Adipose tissue (tissue), 3 donors: ENCODE data around the gene EXOSC10. TPM values are rescaled to one million over a fixed set of nuclear protein-coding genes. Genes with fewer than 3 reads are reported as not detected.
"Not testable (repeated sequence)": the region's sequence is repeated elsewhere in the genome, so short reads cannot be mapped to it uniquely, and the experiment has no call there.

Experiments used
- H3K27ac ChIP-seq: one replicate; pipeline ENCODE4 v1.5.1; 2013; ENCODE audit warnings: low read depth, low read length
- WGBS, 3 donors: extraction: QIAGEN DNeasy Blood & Tissue Kit; methylation state at CpG; one replicate each; pipeline ENCODE4 v1.1.7; 2013; 5-methylcytosine and 5-hydroxymethylcytosine counted together
- polyA plus RNA-seq, 3 donors: library from polyadenylated mRNA; stranded (reverse); fragments of 200-250 nt; gene quantifications; one replicate each; pipeline ENCODE4 v1.2.3, GENCODE V29; 2013
- donor health status: healthy with polysubstance abuse.
- donor health status: Bipolar disorder and iron deficiency.
- donor health status: healthy.

EXOSC10 gene
- polyA plus RNA-seq, 3 donors, result 21.2 to 31.6 (median 25.1) TPM

DNA sequence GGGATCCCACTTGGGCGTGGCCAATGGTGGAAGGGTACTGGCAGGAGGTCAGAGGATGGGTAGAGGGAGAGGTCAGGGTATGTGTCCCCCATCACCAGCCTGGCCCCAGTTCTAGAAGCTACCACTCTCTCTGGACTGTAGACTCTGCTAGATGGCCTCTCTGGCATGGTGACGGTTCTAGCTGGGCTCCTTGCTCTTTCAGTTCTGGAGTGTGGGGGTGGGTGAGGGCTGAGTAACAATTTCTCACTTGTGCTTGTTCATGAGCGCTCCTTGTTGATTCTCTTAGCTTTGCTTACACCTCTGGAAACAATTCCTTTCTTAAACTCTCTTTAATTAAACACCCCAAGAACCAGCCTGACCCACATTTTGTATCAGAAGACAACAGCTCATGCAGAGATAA lies 25.3 kb upstream of the EXOSC10 start:
- 93% methylated on average over 3 of the region's 3 CpGs for WGBS, 3 donors
- no peak overlapping the region for H3K27ac ChIP-seq

DNA sequence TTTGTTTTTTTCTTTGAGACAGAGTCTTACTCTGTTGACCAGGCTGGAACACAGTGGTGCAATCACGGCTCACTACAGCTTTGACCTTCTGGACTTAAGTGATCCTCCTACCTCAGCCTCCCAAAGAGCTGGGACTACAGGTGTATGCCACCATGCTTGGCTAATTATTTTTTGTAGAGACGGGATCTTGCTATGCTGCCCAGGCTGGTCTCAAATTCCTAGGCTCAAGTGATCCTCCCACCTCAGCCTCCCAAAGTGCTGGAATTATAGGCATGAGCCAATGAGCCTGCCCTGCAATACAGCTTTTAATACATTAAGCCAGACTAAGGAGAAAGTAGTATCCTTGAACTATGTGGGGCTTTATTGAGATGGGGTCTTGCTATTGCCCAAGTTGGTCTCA lies 16.6 kb upstream of the EXOSC10 start:
- 94 to 96% (median 96%) methylated on average over 2 of the region's 2 CpGs for WGBS, 3 donors
- no peak overlapping the region for H3K27ac ChIP-seq

DNA sequence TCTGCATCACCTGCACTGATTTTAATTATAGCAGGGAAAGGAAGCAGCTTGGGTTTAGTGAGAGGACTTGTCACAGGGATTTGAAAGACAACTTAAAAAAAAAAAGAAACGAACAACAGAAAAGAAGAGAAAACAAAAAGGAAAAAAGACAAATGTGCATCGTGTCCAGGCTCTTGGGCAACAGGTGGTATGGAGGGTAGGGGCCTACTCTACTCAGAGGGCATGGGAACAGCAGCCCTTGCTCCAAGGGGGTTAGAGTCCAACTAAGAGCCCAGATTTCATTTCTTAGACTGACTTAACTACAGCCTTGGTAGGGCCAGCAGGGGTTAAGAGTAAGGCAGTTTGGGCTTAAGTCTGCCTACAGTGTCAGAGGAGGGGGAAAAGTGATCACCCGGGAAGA lies 15.3 kb upstream of the EXOSC10 start:
- no peak overlapping the region for H3K27ac ChIP-seq
- WGBS, 3 donors, result 83 to 92% (median 89%) methylated on average over 3 of the region's 3 CpGs

DNA sequence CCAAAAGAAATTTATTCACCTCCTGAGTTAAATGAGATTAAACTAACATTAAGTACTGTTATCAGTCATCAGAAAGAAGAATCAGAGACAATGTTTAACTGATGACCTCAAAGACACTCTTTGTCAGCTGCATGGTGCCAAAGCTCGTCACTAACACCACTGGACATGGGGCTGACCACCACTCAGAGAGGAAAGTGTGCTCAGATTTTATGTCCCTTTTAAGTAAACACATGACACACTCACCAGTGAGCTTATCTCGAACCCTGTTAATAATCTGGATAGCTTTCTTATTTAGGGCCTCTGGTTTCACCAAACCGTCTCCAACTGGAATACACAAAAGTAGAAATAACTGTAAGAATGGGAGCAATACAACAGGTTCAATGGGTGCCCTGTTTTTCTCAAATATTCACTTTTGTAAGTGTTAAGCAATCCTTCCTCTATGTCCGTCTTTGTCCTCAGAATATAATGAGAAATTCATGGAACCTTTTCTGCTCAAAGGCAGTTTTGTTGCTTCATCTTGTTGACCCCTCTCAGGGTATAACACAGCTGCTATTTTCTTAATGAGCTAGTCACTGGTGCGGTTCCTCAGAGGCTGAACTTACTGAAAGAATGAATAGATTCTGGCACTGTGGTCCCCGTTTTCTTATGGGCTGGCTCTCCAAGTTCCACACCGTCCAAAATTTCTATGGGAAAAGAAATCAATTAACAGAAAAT lies 9.5 kb upstream of the EXOSC10 start:
- WGBS, 3 donors, result 79 to 86% (median 83%) methylated on average over 7 of the region's 7 CpGs

DNA sequence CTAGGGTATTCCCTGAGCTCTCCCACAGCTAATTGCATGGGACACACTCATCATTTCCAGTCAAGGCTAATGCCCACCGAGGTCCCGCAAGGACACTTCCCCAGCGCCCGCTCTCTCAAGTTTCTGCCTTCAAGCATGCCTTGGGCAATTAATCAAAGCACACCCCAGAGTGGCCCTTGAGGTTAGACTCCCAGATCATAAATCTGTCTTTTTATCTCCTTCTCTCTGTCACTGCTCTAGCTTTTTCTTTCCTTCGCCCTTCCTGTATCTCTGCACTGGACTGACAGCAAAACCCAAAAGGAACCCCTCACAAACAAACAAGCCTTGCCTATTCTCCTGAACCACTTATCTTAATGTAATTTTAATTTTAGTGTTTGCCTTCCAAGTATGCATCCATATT lies 7.9 kb upstream of the EXOSC10 start:
- no peak overlapping the region for H3K27ac ChIP-seq
- 73 to 96% (median 95%) methylated on average over 5 of the region's 5 CpGs for WGBS, 3 donors

More for the DNA sequence above, 9.5 kb upstream of the EXOSC10 start:
- no peak overlapping the region for H3K27ac ChIP-seq

DNA sequence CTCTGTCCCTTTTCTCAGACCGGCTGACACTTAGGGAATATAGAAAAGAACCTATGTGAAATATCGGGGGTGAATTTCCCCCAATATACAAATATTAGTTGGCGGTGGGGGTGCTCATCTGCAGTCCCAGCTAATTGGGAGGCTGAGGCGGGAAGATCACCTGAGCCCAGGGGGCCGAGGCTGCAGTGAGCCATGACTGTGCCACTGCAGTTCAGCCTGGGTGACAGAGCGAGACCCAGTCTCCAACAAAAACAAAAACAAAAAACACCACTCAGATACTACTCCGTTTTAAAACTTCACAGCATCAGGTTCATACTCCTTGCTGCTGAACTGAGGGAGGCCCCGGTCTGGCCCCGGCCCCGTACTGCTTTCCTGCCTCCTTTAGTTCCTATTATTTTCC lies 5.9 kb upstream of the EXOSC10 start:
- WGBS, 3 donors, result 94 to 96% (median 94%) methylated on average over 10 of the region's 10 CpGs
- no peak overlapping the region for H3K27ac ChIP-seq

DNA sequence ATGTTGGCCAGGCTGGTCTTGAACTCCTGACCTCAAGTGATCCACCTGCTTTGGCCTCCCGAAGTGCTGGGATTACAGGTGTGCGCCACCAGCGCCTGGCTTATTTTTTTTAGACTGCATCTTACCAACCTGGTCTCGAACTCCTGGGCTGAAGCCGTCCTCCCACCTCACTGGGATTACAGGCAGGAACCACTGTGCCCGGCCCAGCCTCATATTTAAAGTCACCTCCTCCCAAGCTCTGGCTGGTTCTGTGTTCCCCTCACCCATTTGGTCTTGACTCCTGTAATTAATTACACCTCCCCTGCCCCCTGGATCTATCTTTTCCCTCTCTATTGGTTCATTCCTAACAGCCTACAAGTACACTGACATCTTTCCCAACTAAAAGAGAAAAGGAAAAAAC lies 1.7 kb upstream of the EXOSC10 start:
- H3K27ac ChIP-seq, result no peak overlapping the region
- WGBS, 3 donors, result 90 to 93% (median 91%) methylated on average over 6 of the region's 6 CpGs

DNA sequence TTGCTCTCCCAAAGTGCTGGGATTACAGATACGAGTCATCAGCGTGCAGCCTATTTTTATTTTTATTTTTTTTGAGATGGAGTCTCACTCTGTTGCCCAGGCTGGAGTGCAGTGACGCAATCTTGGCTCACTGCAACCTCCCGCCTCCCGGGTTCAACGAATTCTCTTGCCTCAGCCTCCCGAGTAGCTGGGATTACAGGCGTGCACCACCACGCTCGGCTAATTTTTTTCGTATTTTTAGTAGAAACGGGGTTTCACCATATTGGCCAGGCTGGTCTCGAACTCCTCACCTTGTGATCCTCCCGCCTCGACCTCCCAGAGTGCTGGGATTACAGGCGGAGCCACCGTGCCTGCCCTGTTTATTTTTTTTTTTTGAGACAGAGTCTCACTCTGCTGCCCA lies 1.1 kb upstream of the EXOSC10 start:
- H3K27ac ChIP-seq, result not testable (repeated sequence)
- WGBS, 3 donors, result 95 to 97% (median 95%) methylated on average over 17 of the region's 17 CpGs

DNA sequence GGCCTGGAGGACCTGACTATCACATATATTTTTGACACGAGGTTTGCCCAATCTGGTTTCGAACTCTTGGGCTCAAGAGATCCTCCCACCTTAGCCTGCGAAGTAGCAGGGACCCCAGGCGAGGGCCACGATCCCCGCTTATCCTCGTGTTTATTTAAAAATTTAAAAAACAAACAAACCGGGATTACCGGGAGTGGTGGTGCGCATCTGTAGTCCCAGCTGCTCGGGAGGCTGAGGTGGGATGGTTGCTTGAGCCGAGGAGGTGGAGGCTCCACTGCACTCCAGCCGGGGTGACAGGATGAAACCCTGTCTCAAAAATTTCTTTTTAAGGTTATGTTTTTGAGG lies 452 bp upstream of the EXOSC10 start:
- 32 to 58% (median 52%) methylated on average over 13 of the region's 13 CpGs for WGBS, 3 donors
- H3K27ac ChIP-seq, result no peak overlapping the region

DNA sequence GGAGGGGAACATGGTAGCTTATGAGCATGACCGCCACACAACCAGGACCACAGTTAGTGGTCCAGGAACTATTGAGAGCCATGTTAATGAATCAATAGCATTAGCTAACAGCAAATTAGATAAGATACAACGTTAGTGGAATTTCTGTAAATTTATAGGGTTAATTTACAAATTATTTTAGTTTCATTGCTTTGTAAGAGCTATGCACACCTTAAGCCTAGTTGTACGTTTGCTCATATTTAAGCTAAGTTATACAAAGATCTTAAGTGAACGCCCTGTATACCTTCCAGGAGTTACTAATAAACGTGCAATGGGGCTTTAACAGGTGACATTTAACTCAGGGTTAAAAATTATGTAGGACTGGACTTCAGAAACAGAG lies 749 bp downstream of the EXOSC10 start:
- 12 to 18% (median 14%) methylated on average over 5 of the region's 5 CpGs for WGBS, 3 donors
- no peak overlapping the region for H3K27ac ChIP-seq

DNA sequence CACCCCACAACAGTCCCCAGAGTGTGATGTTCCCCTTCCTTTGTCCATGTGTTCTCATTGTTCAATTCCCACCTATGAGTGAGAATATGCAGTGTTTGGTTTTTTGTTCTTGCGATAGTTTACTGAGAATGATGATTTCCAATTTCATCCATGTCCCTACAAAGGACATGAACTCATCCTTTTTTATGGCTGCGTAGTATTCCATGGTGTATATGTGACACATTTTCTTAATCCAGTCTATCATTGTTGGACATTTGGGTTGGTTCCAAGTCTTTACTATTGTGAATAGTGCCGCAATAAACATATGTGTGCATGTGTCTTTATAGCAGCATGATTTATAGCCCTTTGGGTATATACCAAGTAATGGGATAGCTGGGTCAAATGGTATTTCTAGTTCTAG lies 15.9 kb downstream of the EXOSC10 start:
- 88 to 100% (median 95%) methylated on average over 2 of the region's 3 CpGs for WGBS, 3 donors
- H3K27ac ChIP-seq, result not testable (repeated sequence)

DNA sequence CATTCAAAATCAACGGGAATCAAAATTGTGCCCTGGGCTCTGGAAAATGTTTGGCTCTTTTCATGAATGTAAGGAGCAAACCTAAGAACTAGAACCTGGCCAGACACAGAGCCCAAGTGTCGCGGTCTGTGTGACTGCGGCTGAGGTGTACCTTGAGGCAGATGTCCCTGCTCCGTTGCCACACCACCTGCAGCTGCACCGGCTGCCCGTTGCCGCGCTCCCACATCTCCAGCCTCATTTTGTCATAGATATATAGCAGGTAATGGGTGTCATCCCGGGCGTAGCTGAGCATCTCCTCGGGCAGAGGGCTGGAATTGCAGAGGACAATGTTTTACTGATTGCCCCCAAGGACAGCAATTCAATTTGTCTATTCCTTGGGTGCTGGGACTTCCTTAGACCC lies 18.7 kb downstream of the EXOSC10 start:
- 85 to 89% (median 86%) methylated on average over 12 of the region's 12 CpGs for WGBS, 3 donors
- no peak overlapping the region for H3K27ac ChIP-seq

DNA sequence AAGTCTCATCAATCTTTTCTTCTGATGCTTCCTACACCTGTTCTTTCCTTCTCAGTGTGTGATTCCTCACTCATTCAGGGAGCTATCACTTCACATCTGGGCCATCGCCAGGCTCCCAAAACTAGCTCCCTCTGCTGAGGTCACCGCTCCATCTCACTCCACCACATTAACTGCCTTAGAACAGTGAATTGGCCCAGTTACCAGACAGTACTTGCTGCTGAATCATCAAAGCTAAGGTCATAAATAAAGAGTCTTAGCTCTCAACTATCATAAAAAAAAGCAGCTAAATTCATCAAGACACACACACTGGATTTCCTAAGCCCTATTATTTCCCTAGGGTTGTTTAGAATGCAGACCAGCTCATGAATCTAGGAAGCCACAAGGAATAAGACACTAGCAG lies 21.0 kb downstream of the EXOSC10 start:
- H3K27ac ChIP-seq, result no peak overlapping the region
- 91 to 98% (median 92%) methylated on average over 2 of the region's 2 CpGs for WGBS, 3 donors

DNA sequence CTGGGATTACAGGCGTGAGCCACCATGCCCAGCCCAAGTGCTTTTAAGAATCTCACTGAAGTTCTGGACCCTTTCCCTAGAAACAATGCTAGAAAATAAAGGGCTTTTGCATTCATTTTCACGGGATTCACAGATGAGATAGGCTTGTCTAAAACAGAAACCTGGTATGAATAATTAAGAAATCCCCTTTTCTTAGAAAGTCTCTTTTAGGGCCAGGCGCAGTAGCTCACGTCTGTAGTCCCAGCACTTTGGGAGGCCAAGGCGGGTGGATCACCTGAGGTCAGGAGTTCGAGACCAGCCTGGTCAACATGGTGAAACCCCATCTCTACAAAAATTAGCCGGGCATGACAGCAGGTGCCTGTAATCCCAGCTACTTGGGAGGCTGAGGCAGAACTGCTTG lies 26.3 kb downstream of the EXOSC10 start:
- 90 to 94% (median 90%) methylated on average over 7 of the region's 7 CpGs for WGBS, 3 donors
- not testable (repeated sequence) for H3K27ac ChIP-seq

DNA sequence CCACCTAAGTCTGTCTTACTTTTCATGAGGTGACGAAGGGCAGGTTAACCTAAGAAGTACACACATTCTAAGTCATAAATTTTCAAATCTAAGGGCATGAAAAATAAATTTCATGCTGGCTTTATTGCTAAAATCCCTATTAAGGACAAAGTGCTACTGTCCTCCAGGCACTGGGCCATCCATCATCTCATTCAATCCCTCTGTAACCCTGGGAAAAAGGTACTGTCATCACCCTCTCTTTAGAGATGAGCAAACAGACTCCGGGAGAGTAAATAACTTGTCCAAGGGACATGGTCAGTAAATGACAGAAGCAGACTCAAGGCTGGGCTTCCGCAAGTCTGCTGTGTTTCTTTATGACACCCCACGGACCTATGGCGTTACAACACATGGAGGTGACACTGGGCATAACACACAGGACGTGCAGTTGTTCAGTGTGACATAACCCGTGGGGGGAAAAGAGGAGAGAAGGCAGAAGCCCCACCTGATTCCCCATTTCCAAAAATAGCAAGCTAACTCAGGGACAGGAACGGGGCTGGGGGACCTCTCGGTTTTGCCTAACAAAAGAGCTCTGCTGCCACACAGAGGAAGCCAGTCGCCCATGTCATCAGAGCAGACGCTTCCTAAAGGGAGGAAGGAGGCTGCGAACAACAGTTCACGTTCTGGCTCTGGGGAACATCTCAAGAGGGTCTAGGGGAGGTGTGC lies 27.3 kb downstream of the EXOSC10 start:
- WGBS, 3 donors, result 46 to 71% (median 70%) methylated on average over 13 of the region's 13 CpGs
- H3K27ac ChIP-seq, result no peak overlapping the region

DNA sequence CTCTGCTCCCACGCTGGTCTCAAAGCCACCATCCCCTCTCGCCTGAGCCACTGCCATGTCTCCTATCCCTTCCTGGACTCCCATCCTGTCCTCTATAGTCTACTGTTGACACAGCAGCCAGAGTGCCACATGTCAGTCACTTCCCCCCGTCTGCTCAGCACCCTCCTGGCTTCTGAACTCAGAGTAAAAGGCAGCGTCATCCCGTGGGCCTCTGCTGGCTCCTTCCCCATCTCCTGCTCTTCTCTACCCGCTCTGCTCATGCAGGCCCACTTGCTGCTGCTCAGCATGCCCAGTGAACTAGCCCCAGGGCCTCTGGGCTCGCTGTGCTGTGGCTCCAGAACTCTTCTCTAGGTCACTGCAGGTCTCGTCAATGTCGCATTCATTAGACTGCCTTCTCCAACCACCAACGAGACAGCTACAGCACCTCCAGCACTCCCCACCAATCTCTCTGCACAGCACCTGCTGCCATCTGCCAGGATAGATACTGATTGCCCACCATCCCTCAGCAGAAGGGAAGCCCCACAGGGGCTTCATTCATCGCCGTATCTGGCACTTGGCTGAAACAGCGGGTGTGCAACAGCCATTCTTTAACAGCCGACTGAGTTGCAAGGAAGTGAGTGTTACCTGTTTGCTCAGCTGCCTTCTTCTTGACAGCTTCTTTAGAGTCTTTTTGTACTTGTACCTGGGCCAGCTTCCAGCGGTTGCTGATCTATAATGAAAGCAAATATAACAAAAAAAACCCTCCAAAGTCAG lies 28.0 kb downstream of the EXOSC10 start:
- H3K27ac ChIP-seq, result no peak overlapping the region

DNA sequence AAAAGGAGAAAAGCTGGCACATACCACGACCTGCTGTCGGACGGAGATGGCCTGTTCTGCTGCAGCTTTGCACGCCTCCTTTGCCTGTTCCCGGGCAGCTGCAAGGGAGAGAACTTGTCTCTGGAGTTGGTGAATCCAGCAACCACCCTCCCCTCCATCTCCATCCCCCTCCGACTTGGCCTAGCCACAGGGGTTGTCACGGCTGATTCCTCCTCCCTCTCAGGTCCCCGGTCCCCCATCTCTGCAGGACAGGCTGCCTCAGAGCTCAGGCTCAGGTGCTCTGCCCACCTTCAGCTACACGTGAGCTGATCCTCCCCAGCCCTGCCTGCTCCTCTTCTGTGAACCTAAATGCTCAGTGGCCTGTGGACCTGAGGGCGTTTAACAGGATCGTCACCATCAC lies 28.8 kb downstream of the EXOSC10 start:
- H3K27ac ChIP-seq, result no peak overlapping the region
- WGBS, 3 donors, result 75 to 92% (median 91%) methylated on average over 10 to 11 of the region's 11 CpGs

More for the DNA sequence above, 28.0 kb downstream of the EXOSC10 start:
- WGBS, 3 donors, result 41 to 85% (median 80%) methylated on average over 15 of the region's 15 CpGs

DNA sequence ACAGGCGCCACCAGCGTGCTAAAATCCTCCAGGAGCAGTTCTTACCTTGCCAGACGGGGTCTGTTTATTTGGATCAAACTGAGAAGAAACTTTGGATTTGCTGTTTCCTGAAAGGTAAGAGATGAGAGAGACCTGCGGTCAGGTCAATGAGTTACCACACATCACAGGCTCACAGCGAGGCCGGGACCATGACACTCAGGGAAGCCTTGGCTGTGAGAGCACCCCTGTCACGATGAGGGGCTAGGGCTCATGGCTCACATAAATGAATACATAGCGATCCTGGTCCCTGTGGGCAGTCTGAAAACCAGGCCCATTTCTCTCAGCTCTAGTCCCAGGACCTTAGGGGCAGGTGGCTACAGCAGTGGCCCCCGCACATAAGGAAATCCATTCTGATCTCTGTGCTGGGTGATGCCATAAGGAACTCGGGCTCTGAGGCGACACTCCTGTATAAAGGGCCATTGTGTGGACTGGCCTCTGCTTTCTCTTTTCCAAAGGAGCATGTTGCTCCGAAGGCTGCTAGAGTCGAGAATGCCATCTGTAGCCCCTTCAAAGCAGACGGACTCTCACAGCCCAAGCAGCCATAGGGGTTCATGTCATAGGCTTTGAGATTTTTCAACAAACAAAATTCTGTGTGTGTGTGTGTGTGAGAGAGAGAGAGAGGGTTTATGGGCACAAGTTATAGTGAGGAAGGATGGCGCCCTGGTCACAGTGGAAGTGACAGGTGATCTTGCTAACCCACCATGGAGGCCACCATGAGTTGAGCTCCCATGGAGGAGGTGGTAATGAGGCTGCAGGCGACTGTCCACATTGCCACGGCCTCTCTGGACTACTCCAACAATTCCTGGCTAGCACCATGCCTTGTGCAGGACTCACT lies 30.8 kb downstream of the EXOSC10 start:
- no peak overlapping the region for H3K27ac ChIP-seq
- WGBS, 3 donors, result 91 to 97% (median 94%) methylated on average over 17 of the region's 17 CpGs
